CD8-positive, alpha-beta memory T cell (primary cell): ENCODE results near the gene SLC35G3. TPM values are rescaled to one million over a fixed set of nuclear protein-coding genes. Genes with fewer than 3 reads are reported as not detected.
A peak's percentile ranks its signal among the peaks of the same experiment; 100 is the strongest.
"Not testable (repeated sequence)": the region's sequence is repeated elsewhere in the genome, so short reads cannot be mapped to it uniquely, and the experiment has no call there.

Experiments
- CTCF ChIA-PET: fragments of 350-600 bp; sonication (Branson Sonifier 250); formaldehyde crosslinking; loops from one replicate; lab custom pipeline; 2021; ENCODE audit warnings: antibody characterized with exemption; lab: Charles Lee
- POLR2A ChIA-PET: fragments of 350-600 bp; sonication (Branson Sonifier 250); formaldehyde crosslinking; loops from one replicate; lab custom pipeline; 2021; ENCODE audit warnings: antibody characterized with exemption; lab: Charles Lee
- DNase-seq, 5 donors: peaks; one replicate each; pipeline versions ENCODE4 v3.0.0 to v3.0.0-alpha.2; 2020 to 2022; ENCODE audit warnings: mixed read lengths in 1 of 5
- H3K27ac ChIP-seq: one replicate; pipeline ENCODE4 v1.7.0; 2013; ENCODE audit warnings: low read depth, mild to moderate bottlenecking, low read length, moderate library complexity
- H3K27me3 ChIP-seq: 2 replicates; pipeline ENCODE4 v1.7.0; 2013; ENCODE audit warnings: low read length, mild to moderate bottlenecking; ENCODE audit not compliant: insufficient read depth, poor library complexity, severe bottlenecking
- H3K36me3 ChIP-seq: 2 replicates; pipeline ENCODE4 v1.7.0; 2013; ENCODE audit warnings: mild to moderate bottlenecking, low read length, moderate library complexity; ENCODE audit not compliant: insufficient read depth
- H3K4me1 ChIP-seq: 2 replicates; pipeline ENCODE4 v1.7.0; 2013; ENCODE audit warnings: mild to moderate bottlenecking, low read length, moderate library complexity; ENCODE audit not compliant: insufficient read depth
- H3K4me3 ChIP-seq: 2 replicates; pipeline ENCODE4 v1.7.0; 2013; ENCODE audit warnings: mild to moderate bottlenecking, low read length
- H3K9me3 ChIP-seq: 2 replicates; pipeline ENCODE4 v1.7.0; 2013; ENCODE audit warnings: mild to moderate bottlenecking, low read length
- H3K27ac Mint-ChIP-seq, 8 donors: one replicate each; pipeline ENCODE4 v1.8.0; 2020 to 2021; ENCODE audit warnings: mixed read lengths in 8 of 8, mild to moderate bottlenecking in 6 of 8, inconsistent platforms in 3 of 8, moderate library complexity in 3 of 8
- H3K27me3 Mint-ChIP-seq, 2 donors: one replicate each; pipeline ENCODE4 v1.8.0; 2020 to 2021; ENCODE audit warnings: mixed read lengths in 2 of 2, mild to moderate bottlenecking in 1 of 2, moderate library complexity in 1 of 2
- H3K36me3 Mint-ChIP-seq, 3 donors: one replicate each; pipeline ENCODE4 v1.8.0; 2020 to 2021; ENCODE audit warnings: mixed read lengths in 3 of 3, inconsistent platforms in 1 of 3, mild to moderate bottlenecking in 1 of 3
- H3K4me1 Mint-ChIP-seq, 3 donors: one replicate each; pipeline ENCODE4 v1.8.0; 2020 to 2021; ENCODE audit warnings: mixed read lengths in 3 of 3, inconsistent platforms in 1 of 3, mild to moderate bottlenecking in 1 of 3
- H3K4me3 Mint-ChIP-seq, 7 donors: one replicate each; pipeline ENCODE4 v1.8.0; 2020 to 2021; ENCODE audit warnings: mixed read lengths in 7 of 7, mild to moderate bottlenecking in 6 of 7, moderate library complexity in 4 of 7, inconsistent platforms in 2 of 7
- H3K9me3 Mint-ChIP-seq, 5 donors: one replicate each; pipeline ENCODE4 v1.8.0; 2020 to 2022; ENCODE audit warnings: mixed read lengths in 5 of 5, mild to moderate bottlenecking in 3 of 5, moderate library complexity in 2 of 5, inconsistent platforms in 1 of 5
- polyA plus RNA-seq: library from polyadenylated mRNA; unstranded; fragments of 300-500 nt; fragmentation: Illumina TruSeq; gene quantifications from one replicate; pipeline ENCODE4 v1.2.3, GENCODE V29; 2021
- total RNA-seq, 2 experiments: library from RNA; stranded (reverse); gene quantifications; one replicate each; pipeline ENCODE4 v1.2.3, GENCODE V29; 2021

Gene SLC35G3
- total and polyA plus RNA-seq, 3 experiments from 2014 or later, result not detected

GRCh38 chr17:35239823-35240222, 45.6 kb upstream of the SLC35G3 start:
- peaks cover 11 to 41% (median 12%) of the 10 kb centered on the region in 3 donors for H3K36me3 Mint-ChIP-seq
- peak overlapping the region; percentile 68 to 100 (median 98) for H3K27ac Mint-ChIP-seq
- ChIA-PET CTCF (interaction anchor here (0.9 to 3.4 kb wide), 9 partner anchors 18 to 300 kb away, joined by 3 to 12 read pairs (median 4); partner anchors contain the start of gene SLFN12L), POLR2A (interaction anchor here (0.8 to 7.9 kb wide), 6 partner anchors 18 to 339 kb away, joined by 3 to 68 read pairs (median 5); no protein-coding TSS in a partner anchor)
- H3K9me3 Mint-ChIP-seq, result no peaks in the 10 kb centered on the region
- H3K4me3 Mint-ChIP-seq, result peak overlapping the region; percentile 92 to 100 (median 99)
- no peaks in the 10 kb centered on the region for H3K36me3 ChIP-seq
- no peak overlapping the region for H3K27ac ChIP-seq
- peak overlapping the region; percentile 99 for H3K4me3 ChIP-seq
- H3K27me3 ChIP-seq, result no peaks in the 10 kb centered on the region
- H3K27me3 Mint-ChIP-seq, result peaks cover 0 to 8% of the 10 kb centered on the region in 2 donors
- H3K9me3 ChIP-seq, result no peaks in the 10 kb centered on the region
- H3K4me1 Mint-ChIP-seq, result peaks cover 67 to 70% (median 68%) of the 10 kb centered on the region in 3 donors
- DNase-seq, result peak in 1 of 5 donors; percentile 29
- peaks cover 46% of the 10 kb centered on the region for H3K4me1 ChIP-seq

GRCh38 chr17:35238821-35239220, 44.6 kb upstream of the SLC35G3 start:
- Mint-ChIP-seq H3K27me3 (peaks cover 0 to 5% of the 10 kb centered on the region in 2 donors), H3K4me1 (peaks cover 66 to 70% (median 68%) of the 10 kb centered on the region in 3 donors), H3K4me3 (peak overlapping the region; percentile 74 to 100 (median 99)), H3K9me3 (no peaks in the 10 kb centered on the region), H3K27ac (peak overlapping the region in 7 of 8 donors; percentile 76 to 100 (median 86)), H3K36me3 (peaks cover 3 to 31% (median 9%) of the 10 kb centered on the region in 3 donors)
- DNase-seq, result peak in 1 of 5 donors; percentile 36
- Histone ChIP-seq H3K27ac (no peak overlapping the region), H3K27me3 (no peaks in the 10 kb centered on the region), H3K4me3 (peak overlapping the region; percentile 39), H3K4me1 (peaks cover 47% of the 10 kb centered on the region), H3K36me3 (no peaks in the 10 kb centered on the region), H3K9me3 (no peaks in the 10 kb centered on the region)
- ChIA-PET POLR2A (interaction anchor here (2.3 to 7.9 kb wide), 2 partner anchors 24 to 68 kb away, joined by 5 to 68 read pairs; no protein-coding TSS in a partner anchor), CTCF (interaction anchor here (0.7 to 3.4 kb wide), 8 partner anchors 17 to 299 kb away, joined by 3 to 12 read pairs (median 3); partner anchors contain the start of gene SLFN12L)

- H3K27me3 Mint-ChIP-seq, result no peaks in the 10 kb centered on the region
- ChIA-PET CTCF (interaction anchor here (1.1 to 1.4 kb wide), 2 partner anchors 9 to 510 kb away, joined by 3 to 4 read pairs; no protein-coding TSS in a partner anchor), POLR2A (interaction anchor here (7.9 kb wide), 1 partner anchor 22 kb away, joined by 68 read pairs; no protein-coding TSS in a partner anchor)
- H3K36me3 Mint-ChIP-seq, result peaks cover 0 to 15% (median 7%) of the 10 kb centered on the region in 3 donors
- H3K4me3 ChIP-seq, result peak overlapping the region; percentile 39
- peak overlapping the region in 2 of 7 donors; percentile 14 to 30 for H3K4me3 Mint-ChIP-seq
- H3K9me3 Mint-ChIP-seq, result no peaks in the 10 kb centered on the region
- DNase-seq, result no peak
- H3K9me3 ChIP-seq, result no peaks in the 10 kb centered on the region
- no peak overlapping the region for H3K27ac ChIP-seq
- peaks cover 69 to 86% (median 70%) of the 10 kb centered on the region in 3 donors for H3K4me1 Mint-ChIP-seq
- H3K27ac Mint-ChIP-seq, result peak overlapping the region in 7 of 8 donors; percentile 49 to 100 (median 86)
- no peaks in the 10 kb centered on the region for H3K36me3 ChIP-seq
- H3K27me3 ChIP-seq, result no peaks in the 10 kb centered on the region
- peaks cover 62% of the 10 kb centered on the region for H3K4me1 ChIP-seq
Observed at GRCh38 chr17:35236821-35237220, 42.6 kb upstream of the SLC35G3 start.

- no peaks in the 10 kb centered on the region for H3K9me3 Mint-ChIP-seq
- peak overlapping the region in 5 of 7 donors; percentile 11 to 58 (median 35) for H3K4me3 Mint-ChIP-seq
- no peak overlapping the region for H3K27ac ChIP-seq
- H3K4me1 ChIP-seq, result peaks cover 66% of the 10 kb centered on the region
- no peaks in the 10 kb centered on the region for H3K27me3 Mint-ChIP-seq
- H3K4me1 Mint-ChIP-seq, result peaks cover 67 to 85% (median 71%) of the 10 kb centered on the region in 3 donors
- peaks cover 6 to 11% (median 6%) of the 10 kb centered on the region in 3 donors for H3K36me3 Mint-ChIP-seq
- no peaks in the 10 kb centered on the region for H3K36me3 ChIP-seq
- H3K4me3 ChIP-seq, result peak overlapping the region; percentile 1
- H3K27ac Mint-ChIP-seq, result peak overlapping the region in 6 of 8 donors; percentile 67 to 98 (median 85)
- ChIA-PET POLR2A (interaction anchor here (1.1 kb wide), 1 partner anchor 22 kb away, joined by 6 read pairs; no protein-coding TSS in a partner anchor), CTCF (interaction anchor here (1.0 to 1.7 kb wide), 2 partner anchors 59 to 303 kb away, joined by 3 to 7 read pairs; no protein-coding TSS in a partner anchor)
- no peaks in the 10 kb centered on the region for H3K9me3 ChIP-seq
- DNase-seq, result no peak
- H3K27me3 ChIP-seq, result no peaks in the 10 kb centered on the region
Observed at GRCh38 chr17:35235917-35236316, 41.7 kb upstream of the SLC35G3 start.

GRCh38 chr17:35235289-35235688, 41.1 kb upstream of the SLC35G3 start:
- CTCF ChIA-PET, result interaction anchor here (1.0 to 1.7 kb wide), 2 partner anchors 58 to 304 kb away, joined by 3 to 7 read pairs; no protein-coding TSS in a partner anchor
- Histone ChIP-seq H3K4me3 (peak overlapping the region; percentile 1), H3K9me3 (no peaks in the 10 kb centered on the region), H3K27me3 (no peaks in the 10 kb centered on the region), H3K4me1 (peaks cover 66% of the 10 kb centered on the region), H3K27ac (no peak overlapping the region), H3K36me3 (no peaks in the 10 kb centered on the region)
- Mint-ChIP-seq H3K9me3 (no peaks in the 10 kb centered on the region), H3K4me1 (peaks cover 66 to 88% (median 67%) of the 10 kb centered on the region in 3 donors), H3K27me3 (no peaks in the 10 kb centered on the region), H3K36me3 (peaks cover 5 to 13% (median 12%) of the 10 kb centered on the region in 3 donors), H3K27ac (peak overlapping the region in 6 of 8 donors; percentile 62 to 98 (median 85)), H3K4me3 (peak overlapping the region in 4 of 7 donors; percentile 19 to 58 (median 40))
- POLR2A ChIA-PET, result interaction anchor here (0.5 to 1.1 kb wide), 3 partner anchors 21 to 1253 kb away, joined by 3 to 6 read pairs (median 5); no protein-coding TSS in a partner anchor
- no peak for DNase-seq

- H3K27ac ChIP-seq, H3K27me3 Mint-ChIP-seq, H3K4me3 Mint-ChIP-seq, H3K9me3 ChIP-seq, POLR2A ChIA-PET, H3K4me3 ChIP-seq, H3K27me3 ChIP-seq, H3K9me3 Mint-ChIP-seq, H3K36me3 ChIP-seq, DNase-seq: not testable (repeated sequence)
- H3K4me1 Mint-ChIP-seq, result peaks cover 59 to 85% (median 64%) of the 10 kb centered on the region in 3 donors
- H3K4me1 ChIP-seq, result peaks cover 61% of the 10 kb centered on the region
- peak overlapping the region in 3 of 8 donors; percentile 17 to 86 (median 84) for H3K27ac Mint-ChIP-seq
- CTCF ChIA-PET, result interaction anchor here (1.7 kb wide), 1 partner anchor 305 kb away, joined by 7 read pairs; no protein-coding TSS in a partner anchor
- peaks cover 2 to 20% (median 11%) of the 10 kb centered on the region in 3 donors for H3K36me3 Mint-ChIP-seq
Observed at GRCh38 chr17:35234315-35234714, 40.1 kb upstream of the SLC35G3 start.

- Mint-ChIP-seq H3K9me3 (no peaks in the 10 kb centered on the region), H3K4me1 (peaks cover 17 to 57% (median 28%) of the 10 kb centered on the region in 3 donors), H3K27ac (peak overlapping the region in 1 of 8 donors; percentile 44), H3K27me3 (no peaks in the 10 kb centered on the region), H3K36me3 (peaks cover 0 to 28% (median 12%) of the 10 kb centered on the region in 3 donors), H3K4me3 (no peak overlapping the region)
- ChIA-PET CTCF (no interaction called here), POLR2A (no interaction called here)
- no peaks in the 10 kb centered on the region for H3K27me3 ChIP-seq
- no peak overlapping the region for H3K4me3 ChIP-seq
- peaks cover 27% of the 10 kb centered on the region for H3K4me1 ChIP-seq
- H3K9me3 ChIP-seq, result no peaks in the 10 kb centered on the region
- no peaks in the 10 kb centered on the region for H3K36me3 ChIP-seq
- H3K27ac ChIP-seq, result no peak overlapping the region
- no peak for DNase-seq
Observed at GRCh38 chr17:35229638-35230037, 35.4 kb upstream of the SLC35G3 start.
